ACC112 (cell line): ENCODE data around the gene BRSK2.
A peak's percentile ranks its signal among the peaks of the same experiment; 100 is the strongest.

Source experiments
- H2AFZ ChIP-seq: fragments of 200-600 bp; sonication (generic); one replicate; pipeline ENCODE4 v1.6.0; 2017; ENCODE audit warnings: antibody characterized with exemption, low read length; ENCODE audit not compliant: unreplicated experiment
- H3K27ac ChIP-seq: fragments of 200-600 bp; sonication (generic); 2 replicates; pipeline ENCODE4 v1.5.1; 2014; ENCODE audit warnings: low read depth, mild to moderate bottlenecking, antibody characterized with exemption, low read length, moderate library complexity
- H3K27me3 ChIP-seq: fragments of 200-600 bp; sonication (generic); 2 replicates; pipeline ENCODE4 v1.6.1; 2014; ENCODE audit warnings: mild to moderate bottlenecking, antibody characterized with exemption, low read length, moderate library complexity, mixed read lengths; ENCODE audit not compliant: insufficient read depth
- H3K36me3 ChIP-seq: fragments of 200-600 bp; sonication (generic); 2 replicates; pipeline ENCODE4 v1.6.1; 2016; ENCODE audit warnings: mild to moderate bottlenecking, antibody characterized with exemption, low read length, moderate library complexity, mixed read lengths; ENCODE audit not compliant: insufficient read depth
- H3K4me1 ChIP-seq: fragments of 200-600 bp; sonication (generic); one replicate; pipeline ENCODE4 v1.6.1; 2016; ENCODE audit warnings: low read length, mixed read lengths; ENCODE audit not compliant: insufficient read depth, unreplicated experiment, control insufficient read depth
- H3K4me3 ChIP-seq: fragments of 200-600 bp; sonication (generic); 2 replicates; pipeline ENCODE4 v1.5.1; 2014; ENCODE audit warnings: mild to moderate bottlenecking, low read depth, low read length
- H3K79me2 ChIP-seq: fragments of 200-600 bp; sonication (generic); one replicate; pipeline ENCODE4 v1.6.0; 2016; ENCODE audit warnings: low read length; ENCODE audit not compliant: control insufficient read depth, unreplicated experiment, insufficient read depth

BRSK2 gene

GRCh38 chr11:1381793-1382425, 7.8 kb upstream of the BRSK2 start:
- H3K79me2 ChIP-seq, result no peaks in the 10 kb centered on the region
- peaks cover 2% of the 10 kb centered on the region for H3K4me1 ChIP-seq
- no peak overlapping the region for H3K27ac ChIP-seq
- H3K4me3 ChIP-seq, result no peak overlapping the region
- H2AFZ ChIP-seq, result no peak overlapping the region
- no peaks in the 10 kb centered on the region for H3K36me3 ChIP-seq
- peaks cover 7% of the 10 kb centered on the region; the same call in 1 of the 2 replicates for H3K27me3 ChIP-seq

GRCh38 chr11:1382429-1382828, 7.3 kb upstream of the BRSK2 start:
- Histone ChIP-seq H3K4me3 (peak overlapping the region; percentile 82), H3K79me2 (no peaks in the 10 kb centered on the region)

GRCh38 chr11:1382831-1383607, 6.7 kb upstream of the BRSK2 start:
- no peaks in the 10 kb centered on the region; the same call in 1 of the 2 replicates for H3K27me3 ChIP-seq
- no peaks in the 10 kb centered on the region for H3K36me3 ChIP-seq
- H3K4me1 ChIP-seq, result peaks cover 2% of the 10 kb centered on the region
- H3K79me2 ChIP-seq, result no peaks in the 10 kb centered on the region
- peak overlapping the region; percentile 94 for H2AFZ ChIP-seq
- H3K27ac ChIP-seq, result peak overlapping the region; percentile 68; the same call in 1 of the 2 replicates
- H3K4me3 ChIP-seq, result peak overlapping the region; percentile 82

More at GRCh38 chr11:1382429-1382828, 7.3 kb upstream of the BRSK2 start:
- Histone ChIP-seq H3K27me3 (peaks cover 2% of the 10 kb centered on the region; the same call in 1 of the 2 replicates), H2AFZ (no peak overlapping the region), H3K27ac (no peak overlapping the region), H3K4me1 (peaks cover 2% of the 10 kb centered on the region), H3K36me3 (no peaks in the 10 kb centered on the region)

- no peaks in the 10 kb centered on the region; the same call in 1 of the 2 replicates for H3K27me3 ChIP-seq
- no peaks in the 10 kb centered on the region for H3K79me2 ChIP-seq
- no peaks in the 10 kb centered on the region for H3K36me3 ChIP-seq
Observed at GRCh38 chr11:1384199-1384970, 5.3 kb upstream of the BRSK2 start.

GRCh38 chr11:1387521-1387920, 2.2 kb upstream of the BRSK2 start:
- Histone ChIP-seq H3K27me3 (peaks cover 19% of the 10 kb centered on the region), H3K79me2 (no peaks in the 10 kb centered on the region), H3K36me3 (no peaks in the 10 kb centered on the region), H3K4me1 (peaks cover 2% of the 10 kb centered on the region), H3K4me3 (no peak overlapping the region), H2AFZ (no peak overlapping the region), H3K27ac (no peak overlapping the region)

More at GRCh38 chr11:1384199-1384970, 5.3 kb upstream of the BRSK2 start:
- peaks cover 2% of the 10 kb centered on the region for H3K4me1 ChIP-seq
- no peak overlapping the region for H3K27ac ChIP-seq
- H3K4me3 ChIP-seq, result no peak overlapping the region
- no peak overlapping the region for H2AFZ ChIP-seq

GRCh38 chr11:1387961-1388762, 1.6 kb upstream of the BRSK2 start:
- H3K27me3 ChIP-seq, result peaks cover 23% of the 10 kb centered on the region

GRCh38 chr11:1388763-1389102, 1.0 kb upstream of the BRSK2 start:
- H3K27ac ChIP-seq, result no peak overlapping the region
- H3K79me2 ChIP-seq, result no peaks in the 10 kb centered on the region
- no peaks in the 10 kb centered on the region for H3K4me1 ChIP-seq
- no peaks in the 10 kb centered on the region for H3K36me3 ChIP-seq
- peaks cover 23% of the 10 kb centered on the region for H3K27me3 ChIP-seq
- peak overlapping the region; percentile 83 for H3K4me3 ChIP-seq
- H2AFZ ChIP-seq, result peak overlapping the region; percentile 94

More at GRCh38 chr11:1387961-1388762, 1.6 kb upstream of the BRSK2 start:
- no peaks in the 10 kb centered on the region for H3K79me2 ChIP-seq
- H2AFZ ChIP-seq, result no peak overlapping the region
- H3K4me1 ChIP-seq, result peaks cover 2% of the 10 kb centered on the region
- no peak overlapping the region for H3K27ac ChIP-seq
- H3K36me3 ChIP-seq, result no peaks in the 10 kb centered on the region
- H3K4me3 ChIP-seq, result peak overlapping the region; percentile 83

- Histone ChIP-seq H3K27ac (no peak overlapping the region), H3K4me1 (no peaks in the 10 kb centered on the region), H3K4me3 (peak overlapping the region; percentile 83), H2AFZ (peak overlapping the region; percentile 94), H3K79me2 (no peaks in the 10 kb centered on the region), H3K27me3 (peaks cover 23% of the 10 kb centered on the region), H3K36me3 (no peaks in the 10 kb centered on the region)
Observed at GRCh38 chr11:1389103-1389931, 417 bp upstream of the BRSK2 start.

GRCh38 chr11:1390569-1391164, 933 bp downstream of the BRSK2 start:
- H3K27ac ChIP-seq, result no peak overlapping the region
- H3K27me3 ChIP-seq, result peaks cover 23% of the 10 kb centered on the region
- H3K4me3 ChIP-seq, result no peak overlapping the region
- H3K36me3 ChIP-seq, result no peaks in the 10 kb centered on the region
- no peak overlapping the region for H2AFZ ChIP-seq
- no peaks in the 10 kb centered on the region for H3K4me1 ChIP-seq
- H3K79me2 ChIP-seq, result no peaks in the 10 kb centered on the region
